ENCODE measurements around the gene CHURC1. TPM values are rescaled to one million over a fixed set of nuclear protein-coding genes. Genes with fewer than 3 reads are reported as not detected.

CHURC1 gene
- total and polyA plus RNA-seq, 2 of the 4 experiments (the other 2 are of a cell fraction): 38.0 to 69.5 TPM

DNA sequence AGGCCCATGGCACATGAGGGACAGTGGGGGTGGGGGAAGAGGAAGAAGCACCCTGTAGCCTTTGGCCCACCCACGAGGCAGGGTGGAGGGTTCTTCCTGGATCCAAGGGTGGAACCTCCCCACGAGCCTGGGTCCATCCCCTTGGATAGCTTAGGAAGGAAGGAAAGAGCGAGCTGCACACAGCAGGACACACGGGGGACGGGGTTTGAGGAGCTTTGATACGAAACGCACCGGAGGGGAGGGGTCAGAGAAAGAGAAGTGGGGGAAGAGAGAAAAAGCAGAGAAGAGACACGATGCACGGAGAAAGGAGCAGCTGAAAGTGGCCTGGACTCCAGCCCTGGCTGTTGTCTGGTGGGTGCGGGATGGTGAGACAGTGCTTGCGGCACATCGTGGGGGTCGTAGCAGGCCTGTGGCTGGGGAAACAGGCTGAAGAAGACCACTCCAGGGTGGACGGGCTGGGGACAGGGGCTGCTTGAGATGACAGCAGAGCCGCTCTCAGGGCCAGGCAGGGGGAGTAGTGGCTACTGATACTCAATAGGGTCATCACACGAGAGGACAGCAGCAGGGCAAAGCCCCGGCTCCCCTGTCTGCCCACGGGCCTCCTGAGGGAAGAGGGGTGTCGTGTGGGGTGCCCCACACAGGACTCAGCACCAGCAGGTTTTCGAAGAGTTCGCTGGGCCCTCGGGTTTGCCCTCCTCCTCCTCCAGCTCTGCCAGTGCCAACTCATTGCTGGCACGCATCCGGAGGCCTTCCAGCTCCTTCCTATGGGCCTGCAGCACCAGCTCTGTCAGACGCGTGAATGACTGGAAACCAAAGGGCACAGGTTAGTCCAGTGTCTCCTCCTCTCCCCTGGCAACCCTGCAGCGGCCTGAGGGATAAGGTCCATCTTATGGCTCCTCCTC lies 33.7 kb downstream of the CHURC1 start:
- in situ Hi-C loops (cut with MboI; ENCODE audit: low sequenced_read_pairs): no loop called here
- Histone ChIP-seq H2BK20ac (ENCODE audit: low read depth, low read length) (no peak overlapping the region), H3K9ac (ENCODE audit: low read depth, low read length) (no peak overlapping the region), H3K36me3 (ENCODE audit: control insufficient read depth, insufficient read depth, low read length) (peaks cover 20% of the 10 kb centered on the region), H3K4me1 (ENCODE audit: control insufficient read depth, insufficient read depth, low read length) (no peaks in the 10 kb centered on the region), H3K4me2 (ENCODE audit: low read depth, low read length) (no peak overlapping the region), H3K23ac (ENCODE audit: low read depth, low read length) (no peak overlapping the region), H3K9me3 (ENCODE audit: control insufficient read depth, insufficient read depth, low read length) (no peaks in the 10 kb centered on the region), H4K91ac (ENCODE audit: insufficient read depth, low read depth, low read length) (no peak overlapping the region), H4K5ac (ENCODE audit: low read depth, low read length) (no peak overlapping the region), H2BK5ac (ENCODE audit: low read depth, low read length, poor library complexity, severe bottlenecking) (no peak overlapping the region), H4K20me1 (ENCODE audit: insufficient read depth, low read length) (no peaks in the 10 kb centered on the region), H2BK15ac (ENCODE audit: low read depth, low read length) (no peak overlapping the region), H3K18ac (ENCODE audit: low read depth, low read length) (no peak overlapping the region), H3K79me1 (ENCODE audit: low read depth in 1 of 2, low read length in 2 of 2) (no peaks in the 10 kb centered on the region), H4K8ac (ENCODE audit: low read depth in 2 of 2, low read length in 2 of 2) (no peak overlapping the region), H2AFZ (replicated peaks; ENCODE audit: low read length, poor library complexity) (no peak overlapping the region), H3K9me1 (ENCODE audit: insufficient read depth, low read length) (no peaks in the 10 kb centered on the region; the same call in 1 of the 2 replicates), H2BK120ac (ENCODE audit: low read depth, low read length) (no peak overlapping the region), H2AK5ac (ENCODE audit: low read depth, low read length) (no peak overlapping the region), H3K4ac (ENCODE audit: low read depth, low read length) (no peak overlapping the region), H3K56ac (ENCODE audit: extremely low read depth, insufficient read depth, low read length) (no peak overlapping the region), H3K27ac (ENCODE audit: insufficient read depth, low read length) (no peak overlapping the region), H3K4me3 (ENCODE audit: insufficient read depth, low read depth, low read length) (no peak overlapping the region), H2AK9ac (replicated peaks; ENCODE audit: low read depth, low read length, poor library complexity) (no peak overlapping the region), H3K27me3 (ENCODE audit: control insufficient read depth, insufficient read depth, low read length) (no peaks in the 10 kb centered on the region), H3K14ac (replicated peaks; ENCODE audit: low read depth, low read length) (no peak overlapping the region)
- ChIA-PET POLR2A (ENCODE audit: unreplicated experiment) (no interaction called here), CTCF (no interaction called here)
- dilution Hi-C loops (cut with HindIII; ENCODE audit: low sequenced_read_pairs, unreplicated experiment): no loop called here
- DNase-seq: no peak
- 94% methylated on average over 19 of the region's 28 CpGs; no CpG with 5 or more reads in 1 of the 2 experiments for WGBS, 2 experiments (ENCODE audit: extremely low coverage in 2 of 2, insufficient read length in 1 of 2)
- ATAC-seq (ENCODE audit: low read depth): no peak
- BruUV-seq (replicated peaks): no TSS peak
- intact Hi-C loops (cut with micrococcal nuclease): no loop called here
- no peak for TF ChIP-seq RAD21 (IDR thresholded peaks at IDR 0.05; ENCODE audit: low read length)
- no peak for TF ChIP-seq POLR2A (IDR thresholded peaks at IDR 0.05; ENCODE audit: low read depth, low read length)
- TF ChIP-seq, protein P1, sequence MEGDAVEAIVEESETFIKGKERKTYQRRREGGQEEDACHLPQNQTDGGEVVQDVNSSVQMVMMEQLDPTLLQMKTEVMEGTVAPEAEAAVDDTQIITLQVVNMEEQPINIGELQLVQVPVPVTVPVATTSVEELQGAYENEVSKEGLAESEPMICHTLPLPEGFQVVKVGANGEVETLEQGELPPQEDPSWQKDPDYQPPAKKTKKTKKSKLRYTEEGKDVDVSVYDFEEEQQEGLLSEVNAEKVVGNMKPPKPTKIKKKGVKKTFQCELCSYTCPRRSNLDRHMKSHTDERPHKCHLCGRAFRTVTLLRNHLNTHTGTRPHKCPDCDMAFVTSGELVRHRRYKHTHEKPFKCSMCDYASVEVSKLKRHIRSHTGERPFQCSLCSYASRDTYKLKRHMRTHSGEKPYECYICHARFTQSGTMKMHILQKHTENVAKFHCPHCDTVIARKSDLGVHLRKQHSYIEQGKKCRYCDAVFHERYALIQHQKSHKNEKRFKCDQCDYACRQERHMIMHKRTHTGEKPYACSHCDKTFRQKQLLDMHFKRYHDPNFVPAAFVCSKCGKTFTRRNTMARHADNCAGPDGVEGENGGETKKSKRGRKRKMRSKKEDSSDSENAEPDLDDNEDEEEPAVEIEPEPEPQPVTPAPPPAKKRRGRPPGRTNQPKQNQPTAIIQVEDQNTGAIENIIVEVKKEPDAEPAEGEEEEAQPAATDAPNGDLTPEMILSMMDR (conservative IDR thresholded peaks at IDR 0.05; ENCODE audit: low read depth, low read length): no peak
- no peak for TF ChIP-seq NFE2L2 (IDR thresholded peaks at IDR 0.05; ENCODE audit: low read depth, low read length)
- no peak for TF ChIP-seq RFX5 (IDR thresholded peaks at IDR 0.05; ENCODE audit: low read depth, low read length)
- no peak for TF ChIP-seq CEBPB (IDR thresholded peaks at IDR 0.05; ENCODE audit: low read depth, low read length)
- TF ChIP-seq, protein P2, sequence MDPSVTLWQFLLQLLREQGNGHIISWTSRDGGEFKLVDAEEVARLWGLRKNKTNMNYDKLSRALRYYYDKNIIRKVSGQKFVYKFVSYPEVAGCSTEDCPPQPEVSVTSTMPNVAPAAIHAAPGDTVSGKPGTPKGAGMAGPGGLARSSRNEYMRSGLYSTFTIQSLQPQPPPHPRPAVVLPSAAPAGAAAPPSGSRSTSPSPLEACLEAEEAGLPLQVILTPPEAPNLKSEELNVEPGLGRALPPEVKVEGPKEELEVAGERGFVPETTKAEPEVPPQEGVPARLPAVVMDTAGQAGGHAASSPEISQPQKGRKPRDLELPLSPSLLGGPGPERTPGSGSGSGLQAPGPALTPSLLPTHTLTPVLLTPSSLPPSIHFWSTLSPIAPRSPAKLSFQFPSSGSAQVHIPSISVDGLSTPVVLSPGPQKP (IDR thresholded peaks at IDR 0.05; ENCODE audit: borderline replicate concordance, low read depth, low read length): no peak
- TF ChIP-seq BHLHE40 (IDR thresholded peaks at IDR 0.05; ENCODE audit: low read depth, low read length): no peak
- no peak for TF ChIP-seq MAFK (IDR thresholded peaks at IDR 0.05; ENCODE audit: low read depth, low read length)
- no peak for TF ChIP-seq MXI1 (IDR thresholded peaks at IDR 0.05; ENCODE audit: borderline replicate concordance, low read depth, low read length)
